ENCODE results near the gene LHFPL3.
"Not testable (repeated sequence)": the region's sequence is repeated elsewhere in the genome, so short reads cannot be mapped to it uniquely, and the experiment has no call there.

- not testable (repeated sequence) for TF ChIP-seq CTCF (IDR thresholded peaks at IDR 0.05); EZH2 (IDR thresholded peaks at IDR 0.05; ENCODE audit: borderline replicate concordance, insufficient read depth, low read depth, low read length, poor library complexity, severe bottlenecking)
These were observed 235.0 kb downstream of the LHFPL3 start for GRCh38 chr7:104563350-104563901.

All from B cell (primary cell).